H1 (cell line): ENCODE results near the gene ABCC6. TPM values are rescaled to one million over a fixed set of nuclear protein-coding genes. Genes with fewer than 3 reads are reported as not detected.

Experiments used
- CTCF ChIA-PET: fragments of 300-600 bp; sonication (Branson Sonifier 250); formaldehyde crosslinking; loops from one replicate; lab custom pipeline; 2021; ENCODE audit not compliant: partially characterized antibody; lab: Charles Lee
- POLR2A ChIA-PET: fragments of 300-600 bp; sonication (Branson Sonifier 250); formaldehyde crosslinking; loops from one replicate; lab custom pipeline; 2021; ENCODE audit warnings: inconsistent platforms; ENCODE audit not compliant: partially characterized antibody; lab: Charles Lee
- DNase-seq, 2 experiments: peaks; one replicate each; pipeline versions ENCODE4 v3.0.0 to v3.0.0-alpha.2; 2010 to 2022; ENCODE audit warnings: low spot score in 2 of 2, low read depth in 1 of 2, mixed read lengths in 1 of 2
- FAIRE-seq: peaks from 2 replicates; lab custom pipeline; 2011; peaks lifted over from hg19 to GRCh38; lab: Jason Lieb, UNC
- H2AFZ ChIP-seq: 2 replicates; pipeline ENCODE4 v1.8.1; 2012; ENCODE audit warnings: low read length, inconsistent platforms
- H2AK5ac ChIP-seq: 2 replicates; pipeline ENCODE4 v1.6.1; 2013; ENCODE audit warnings: low read depth, low read length
- H2BK120ac ChIP-seq: replicated peaks from 2 replicates; pipeline ENCODE3; 2013; ENCODE audit warnings: low read depth, low read length, inconsistent platforms
- H2BK12ac ChIP-seq: 2 replicates; pipeline ENCODE4 v1.6.1; 2013; ENCODE audit warnings: low read depth, low read length
- H2BK15ac ChIP-seq: 2 replicates; pipeline ENCODE4 v1.6.1; 2013; ENCODE audit warnings: low read length
- H2BK20ac ChIP-seq: 2 replicates; pipeline ENCODE4 v1.6.1; 2013; ENCODE audit warnings: low read length
- H2BK5ac ChIP-seq: 2 replicates; pipeline ENCODE4 v1.6.1; 2013; ENCODE audit warnings: low read depth, low read length
- H3K14ac ChIP-seq: 2 replicates; pipeline ENCODE4 v1.6.1; 2013; ENCODE audit warnings: inconsistent platforms; ENCODE audit not compliant: insufficient read length
- H3K18ac ChIP-seq: 2 replicates; pipeline ENCODE4 v1.6.1; 2013; ENCODE audit warnings: low read length; ENCODE audit errors: extremely low read depth
- H3K23ac ChIP-seq: 2 replicates; pipeline ENCODE4 v1.6.1; 2013; ENCODE audit warnings: inconsistent platforms; ENCODE audit not compliant: insufficient read length
- H3K23me2 ChIP-seq: 2 replicates; pipeline ENCODE4 v1.6.1; 2013; ENCODE audit warnings: low read depth, low read length
- H3K27ac ChIP-seq: 2 replicates; pipeline ENCODE4 v1.6.1; 2011; ENCODE audit warnings: low read depth, low read length, inconsistent platforms
- H3K27me3 ChIP-seq, 4 experiments: replicated peaks in 1 of 4; 1 replicate in 1 of 4; 2 replicates in 3 of 4; pipeline versions ENCODE4 v1.6.1 to v1.8.1; 2011 to 2013; ENCODE audit warnings: low read length in 3 of 4, mild to moderate bottlenecking in 3 of 4, inconsistent platforms in 2 of 4, mixed read lengths in 2 of 4, moderate library complexity in 1 of 4; ENCODE audit not compliant: control insufficient read depth in 3 of 4, insufficient read depth in 3 of 4; ENCODE audit errors: extremely low read depth in 1 of 4
- H3K36me3 ChIP-seq, 4 experiments: 2 replicates each; pipeline versions ENCODE4 v1.6.1 to v1.8.1; 2011 to 2013; ENCODE audit warnings: mild to moderate bottlenecking in 4 of 4, low read length in 3 of 4, moderate library complexity in 2 of 4, control low read depth in 1 of 4, inconsistent platforms in 1 of 4; ENCODE audit not compliant: insufficient read depth in 4 of 4, control insufficient read depth in 2 of 4
- H3K4ac ChIP-seq: replicated peaks from 2 replicates; pipeline ENCODE3; 2013; ENCODE audit warnings: low read length, low read depth, mixed read lengths, inconsistent platforms; ENCODE audit not compliant: insufficient read length
- H3K4me1 ChIP-seq, 4 experiments: replicated peaks in 1 of 4; 1 replicate in 1 of 4; 2 replicates in 3 of 4; pipeline versions ENCODE4 v1.6.1 to v1.8.1; 2011 to 2013; ENCODE audit warnings: low read length in 3 of 4, inconsistent platforms in 2 of 4, mixed read lengths in 1 of 4; ENCODE audit not compliant: insufficient read depth in 4 of 4, control insufficient read depth in 3 of 4
- H3K4me2 ChIP-seq, 2 experiments: 2 replicates each; pipeline versions ENCODE4 v1.6.1 to v1.8.1; 2011 to 2013; ENCODE audit warnings: low read depth in 2 of 2, low read length in 2 of 2, control low read depth in 1 of 2, inconsistent platforms in 1 of 2, mild to moderate bottlenecking in 1 of 2; ENCODE audit not compliant: insufficient read depth in 1 of 2
- H3K4me3 ChIP-seq, 4 experiments: fragments of 200-600, 300-600 bp in 1 of 4; sonication (generic), shearing (Covaris generic), sonication (Bioruptor Twin) in 1 of 4; 2 replicates each; pipeline versions ENCODE4 v1.5.1 to v1.8.1; 2011 to 2016; ENCODE audit warnings: low read length in 4 of 4, low read depth in 3 of 4, control low read depth in 2 of 4, inconsistent platforms in 2 of 4, mild to moderate bottlenecking in 2 of 4, mixed read lengths in 1 of 4, moderate library complexity in 1 of 4; ENCODE audit not compliant: insufficient read depth in 2 of 4; ENCODE audit errors: extremely low read depth in 1 of 4
- H3K56ac ChIP-seq: replicated peaks from 2 replicates; pipeline ENCODE3; 2013; ENCODE audit warnings: low read depth, mild to moderate bottlenecking, mixed read lengths, low read length, inconsistent platforms; ENCODE audit not compliant: insufficient read length
- H3K79me1 ChIP-seq: 2 replicates; pipeline ENCODE4 v1.6.1; 2013; ENCODE audit warnings: low read depth, low read length, control low read depth
- H3K79me2 ChIP-seq, 2 experiments: 2 replicates each; pipeline versions ENCODE4 v1.6.1 to v1.8.1; 2012 to 2013; ENCODE audit warnings: low read length in 2 of 2, mild to moderate bottlenecking in 2 of 2, inconsistent platforms in 1 of 2; ENCODE audit not compliant: insufficient read depth in 2 of 2, control insufficient read depth in 1 of 2
- H3K9ac ChIP-seq, 4 experiments: replicated peaks in 1 of 4; 1 replicate in 1 of 4; 2 replicates in 3 of 4; pipeline versions ENCODE4 v1.6.1 to v1.8.1; 2011 to 2013; ENCODE audit warnings: low read depth in 3 of 4, low read length in 3 of 4, control low read depth in 2 of 4, mild to moderate bottlenecking in 2 of 4, moderate library complexity in 2 of 4, inconsistent platforms in 1 of 4; ENCODE audit errors: extremely low read depth in 1 of 4
- H3K9me3 ChIP-seq, 2 experiments: 2 replicates each; pipeline versions ENCODE4 v1.6.1 to v1.8.1; 2012 to 2013; ENCODE audit warnings: mild to moderate bottlenecking in 2 of 2, moderate library complexity in 2 of 2, control low read depth in 1 of 2, inconsistent platforms in 1 of 2, low read depth in 1 of 2, low read length in 1 of 2, mixed read lengths in 1 of 2; ENCODE audit not compliant: insufficient read depth in 2 of 2
- H4K20me1 ChIP-seq, 2 experiments: replicated peaks in 1 of 2; 2 replicates each; pipeline versions ENCODE3 to v1.8.1; 2011 to 2013; ENCODE audit warnings: inconsistent platforms in 2 of 2, low read length in 2 of 2, mild to moderate bottlenecking in 1 of 2; ENCODE audit not compliant: insufficient read depth in 2 of 2, control insufficient read depth in 1 of 2
- H4K5ac ChIP-seq: 2 replicates; pipeline ENCODE4 v1.6.1; 2013; ENCODE audit warnings: low read length, low read depth, mixed read lengths, inconsistent platforms; ENCODE audit not compliant: insufficient read length
- H4K8ac ChIP-seq: 2 replicates; pipeline ENCODE4 v1.8.0; 2013; ENCODE audit warnings: mild to moderate bottlenecking, moderate library complexity, low read length, inconsistent platforms; ENCODE audit not compliant: insufficient read depth; ENCODE audit errors: extremely low read depth
- H4K91ac ChIP-seq: replicated peaks from 2 replicates; pipeline ENCODE3; 2013; ENCODE audit warnings: low read length, mixed read lengths, inconsistent platforms; ENCODE audit not compliant: insufficient read length
- CBX5 ChIP-seq: fragments of 300-800, 300-1000 bp; sonication (generic); IDR thresholded peaks from 2 replicates; pipeline ENCODE4 v1.7.1; 2016; ENCODE audit warnings: antibody characterized with exemption, low read length, low read depth
- CBX8 ChIP-seq: fragments of 300-800, 300-1000 bp; sonication (generic); IDR thresholded peaks from 2 replicates; pipeline ENCODE4 v1.7.1; 2016; ENCODE audit warnings: low read depth, low read length, borderline replicate concordance
- EGR1 ChIP-seq: IDR thresholded peaks from 2 replicates; pipeline ENCODE4 v1.6.1; 2011; ENCODE audit warnings: low read depth, low read length, borderline replicate concordance
- JUN ChIP-seq: IDR thresholded peaks from 2 replicates; pipeline ENCODE4 v1.6.1; 2011; ENCODE audit warnings: low read depth, mild to moderate bottlenecking, improper control_type of control experiment, low read length
- POLR2AphosphoS5 ChIP-seq: IDR thresholded peaks from 2 replicates; pipeline ENCODE4 v1.6.1; 2011; ENCODE audit warnings: low read depth, low read length
- RFX5 ChIP-seq: IDR thresholded peaks from 2 replicates; pipeline ENCODE4 v1.6.1; 2011; ENCODE audit warnings: low read depth, low read length, improper control_type of control experiment, borderline replicate concordance
- SIX5 ChIP-seq: IDR thresholded peaks from 2 replicates; pipeline ENCODE4 v1.6.1; 2011; ENCODE audit warnings: mild to moderate bottlenecking, low read depth, low read length
- TAF7 ChIP-seq: optimal IDR thresholded peaks from 2 replicates; pipeline ENCODE3; 2011; ENCODE audit warnings: low read depth, mild to moderate bottlenecking, inconsistent platforms, low read length, moderate library complexity, borderline replicate concordance
- TBP ChIP-seq: IDR thresholded peaks from 2 replicates; pipeline ENCODE4 v1.6.1; 2011; ENCODE audit warnings: low read depth, low read length, improper control_type of control experiment
- TCF12 ChIP-seq: IDR thresholded peaks from 2 replicates; pipeline ENCODE4 v1.6.1; 2011; ENCODE audit warnings: low read depth, mild to moderate bottlenecking, low read length
- WGBS, 2 experiments: shearing (Covaris generic) in 1 of 2; methylation state at CpG; one replicate each; pipeline versions ENCODE4 v1.1.6 to v1.1.7; 2013 to 2015; ENCODE audit warnings: low lambda C conversion rate in 2 of 2, mixed read lengths in 2 of 2, inconsistent platforms in 1 of 2, low coverage in 1 of 2, missing lambda C conversion rate in 1 of 2; ENCODE audit not compliant: insufficient replicate concordance in 2 of 2, insufficient coverage in 1 of 2, insufficient read length in 1 of 2; ENCODE audit errors: extremely low coverage in 1 of 2, missing lambda C conversion rate in 1 of 2; 5-methylcytosine and 5-hydroxymethylcytosine counted together
- polyA plus RNA-seq, 7 experiments: library from polyadenylated mRNA; depleted of rRNA in 3 of 7; stranded (reverse) in 5 of 7; unstranded in 2 of 7; fragments of >200 nt in 5 of 7; fragments of 200-250 nt in 2 of 7; gene quantifications; 1 replicate in 5 of 7; 2 replicates in 1 of 7; 4 replicates in 1 of 7; pipeline versions ENCODE4 v1.2.1 to v1.2.3, GENCODE V29; 2011 to 2013; ENCODE audit warnings: missing spikeins in 2 of 7, mixed read lengths in 2 of 7
- total RNA-seq: library from RNA; stranded (reverse); fragmentation: NEBNext Ultra II Directional; extraction: Animal tissue kit (Norgen Biotek cat#: 25700); gene quantifications from 2 replicates; pipeline ENCODE4 v1.2.1, GENCODE V29; 2021
- TF ChIP-seq, protein P1 (sequence below): IDR thresholded peaks from 2 replicates; pipeline ENCODE4 v1.6.1; 2011; ENCODE audit warnings: low read length, improper control_type of control experiment
- TF ChIP-seq, protein P2 (sequence below): IDR thresholded peaks from 2 replicates; pipeline ENCODE4 v1.6.1; 2012; ENCODE audit warnings: low read length, inconsistent platforms

Gene ABCC6
- total and polyA plus RNA-seq, 2 of the 8 experiments (the other 6 are each of a cell fraction or from before 2014, with no cell fraction given): 1.6 to 1.8 TPM

GRCh38 chr16:16186820-16187219 is 36.5 kb downstream of the ABCC6 start:
- peak overlapping the region; percentile 62; the same call in 1 of the 2 replicates for H4K8ac ChIP-seq
- no peaks in the 10 kb centered on the region for H3K79me2 ChIP-seq
- no peak overlapping the region for H2BK5ac ChIP-seq
- H3K9me3 ChIP-seq: no peaks in the 10 kb centered on the region
- H2BK20ac ChIP-seq: no peak overlapping the region
- H2AK5ac ChIP-seq: no peak overlapping the region
- no peak overlapping the region for H3K4me3 ChIP-seq
- H2AFZ ChIP-seq: no peak overlapping the region
- no peak overlapping the region for H3K56ac ChIP-seq
- no peak overlapping the region for H3K27ac ChIP-seq
- no peak overlapping the region for H2BK12ac ChIP-seq
- no peaks in the 10 kb centered on the region for H3K27me3 ChIP-seq
- 88% methylated on average over 11 of the region's 11 CpGs; no CpG with 5 or more reads in 1 of the 2 experiments for WGBS, 2 experiments
- no peak overlapping the region for H4K5ac ChIP-seq
- no peak overlapping the region for H3K9ac ChIP-seq
- H4K20me1 ChIP-seq: peaks cover 0 to 3% of the 10 kb centered on the region in 2 experiments
- CTCF ChIA-PET: interaction anchor here (0.7 to 3.1 kb wide), 11 partner anchors 11 to 468 kb away, joined by 3 to 33 read pairs (median 5); no protein-coding TSS in a partner anchor
- no peaks in the 10 kb centered on the region for H3K79me1 ChIP-seq
- H3K14ac ChIP-seq: no peak overlapping the region
- no peak overlapping the region for H2BK120ac ChIP-seq
- DNase-seq: no peak
- POLR2A ChIA-PET: no interaction called here
- H3K23ac ChIP-seq: no peak overlapping the region
- H3K36me3 ChIP-seq: no peaks in the 10 kb centered on the region
- H2BK15ac ChIP-seq: no peak overlapping the region
- no peak overlapping the region for H3K4ac ChIP-seq
- H3K18ac ChIP-seq: no peak overlapping the region
- no peak for FAIRE-seq
- peaks cover 4% of the 10 kb centered on the region; the same call in 1 of the 2 replicates for H3K23me2 ChIP-seq
- peaks cover 0 to 5% (median 2%) of the 10 kb centered on the region in 4 experiments; a peak in 2 of 7 replicates for H3K4me1 ChIP-seq
- H3K4me2 ChIP-seq: no peak overlapping the region
- no peak overlapping the region for H4K91ac ChIP-seq
- TF ChIP-seq CBX5: no peak
- TF ChIP-seq JUN: no peak
- TF ChIP-seq CBX8: no peak
- no peak for TF ChIP-seq TBP
- TF ChIP-seq, protein P1, sequence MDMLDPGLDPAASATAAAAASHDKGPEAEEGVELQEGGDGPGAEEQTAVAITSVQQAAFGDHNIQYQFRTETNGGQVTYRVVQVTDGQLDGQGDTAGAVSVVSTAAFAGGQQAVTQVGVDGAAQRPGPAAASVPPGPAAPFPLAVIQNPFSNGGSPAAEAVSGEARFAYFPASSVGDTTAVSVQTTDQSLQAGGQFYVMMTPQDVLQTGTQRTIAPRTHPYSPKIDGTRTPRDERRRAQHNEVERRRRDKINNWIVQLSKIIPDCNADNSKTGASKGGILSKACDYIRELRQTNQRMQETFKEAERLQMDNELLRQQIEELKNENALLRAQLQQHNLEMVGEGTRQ: no peak
- TF ChIP-seq EGR1: no peak
- TF ChIP-seq, protein P2, sequence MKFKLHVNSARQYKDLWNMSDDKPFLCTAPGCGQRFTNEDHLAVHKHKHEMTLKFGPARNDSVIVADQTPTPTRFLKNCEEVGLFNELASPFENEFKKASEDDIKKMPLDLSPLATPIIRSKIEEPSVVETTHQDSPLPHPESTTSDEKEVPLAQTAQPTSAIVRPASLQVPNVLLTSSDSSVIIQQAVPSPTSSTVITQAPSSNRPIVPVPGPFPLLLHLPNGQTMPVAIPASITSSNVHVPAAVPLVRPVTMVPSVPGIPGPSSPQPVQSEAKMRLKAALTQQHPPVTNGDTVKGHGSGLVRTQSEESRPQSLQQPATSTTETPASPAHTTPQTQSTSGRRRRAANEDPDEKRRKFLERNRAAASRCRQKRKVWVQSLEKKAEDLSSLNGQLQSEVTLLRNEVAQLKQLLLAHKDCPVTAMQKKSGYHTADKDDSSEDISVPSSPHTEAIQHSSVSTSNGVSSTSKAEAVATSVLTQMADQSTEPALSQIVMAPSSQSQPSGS: no peak
- TF ChIP-seq TCF12: no peak
- no peak for TF ChIP-seq RFX5
- no peak for TF ChIP-seq SIX5
- TF ChIP-seq POLR2AphosphoS5: no peak
- no peak for TF ChIP-seq TAF7
